Measurements from ENCODE around the gene CST9. TPM values are rescaled to one million over a fixed set of nuclear protein-coding genes. Genes with fewer than 3 reads are reported as not detected.
A peak's percentile ranks its signal among the peaks of the same experiment; 100 is the strongest.

Gene CST9
- total and polyA plus RNA-seq, 2 of the 8 experiments (the other 6 are each of a cell fraction or from before 2014, with no cell fraction given), result 0.05 to 0.19 TPM

DNA sequence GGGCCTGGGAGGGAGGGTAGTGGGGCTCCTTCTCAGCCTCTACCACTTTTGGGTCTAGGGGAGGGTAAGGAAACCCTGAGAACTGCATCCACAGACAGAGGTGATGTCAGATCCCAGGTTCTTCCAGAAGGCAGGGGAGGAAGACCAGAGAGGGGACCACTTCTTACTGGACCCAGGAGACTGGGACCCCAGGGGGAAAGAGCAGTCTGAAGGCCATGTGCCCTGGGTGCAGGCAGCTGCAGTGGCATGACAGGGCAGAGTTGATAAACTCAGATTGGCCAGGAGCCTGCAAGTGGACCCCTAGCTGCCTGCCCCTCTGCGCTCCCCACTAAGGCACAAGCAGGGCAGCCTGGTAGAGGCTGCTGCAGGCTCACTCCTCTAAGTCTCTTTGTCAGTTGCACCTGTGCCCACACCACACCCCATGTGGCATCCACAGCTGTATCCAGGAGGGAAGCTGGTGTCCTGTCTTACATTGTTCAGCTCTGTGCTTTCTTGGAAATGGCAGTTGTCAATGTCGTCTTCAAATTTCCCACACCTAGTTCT is 40.1 kb downstream of the CST9 start:
- CTCF ChIA-PET (ENCODE audit: partially characterized antibody), result interaction anchor here (1.1 to 5.4 kb wide), 8 partner anchors 9 to 123 kb away, joined by 4 to 32 read pairs (median 6); no protein-coding TSS in a partner anchor
- no peak overlapping the region for H4K8ac ChIP-seq (ENCODE audit: extremely low read depth, insufficient read depth, low read length)
- H2BK12ac ChIP-seq (ENCODE audit: low read depth, low read length), result no peak overlapping the region
- no peaks in the 10 kb centered on the region for H3K23me2 ChIP-seq (ENCODE audit: low read depth, low read length)
- no peak overlapping the region for H3K14ac ChIP-seq (ENCODE audit: insufficient read length)
- H3K4me1 ChIP-seq (replicated peaks in 1 of 4; ENCODE audit: control insufficient read depth in 3 of 4, insufficient read depth in 4 of 4, low read length in 3 of 4), result no peaks in the 10 kb centered on the region; a peak in 1 of 7 replicates
- no peak overlapping the region for H3K9ac ChIP-seq (replicated peaks in 1 of 4; ENCODE audit: extremely low read depth in 1 of 4, low read depth in 3 of 4, low read length in 3 of 4)
- no peak overlapping the region for H4K91ac ChIP-seq (replicated peaks; ENCODE audit: insufficient read length, low read length)
- peaks cover 11 to 14% of the 10 kb centered on the region in 2 experiments for H3K9me3 ChIP-seq (ENCODE audit: insufficient read depth in 2 of 2, low read depth in 1 of 2, low read length in 1 of 2)
- 0 out of 2 replicates have a peak overlapping the region, but pooled peaks have one; percentile 31 for H2BK15ac ChIP-seq (ENCODE audit: low read length)
- H3K27me3 ChIP-seq (replicated peaks in 1 of 4; ENCODE audit: control insufficient read depth in 3 of 4, extremely low read depth in 1 of 4, insufficient read depth in 3 of 4, low read length in 3 of 4), result no peaks in the 10 kb centered on the region
- H3K36me3 ChIP-seq (ENCODE audit: control insufficient read depth in 2 of 4, insufficient read depth in 4 of 4, low read length in 3 of 4), result no peaks in the 10 kb centered on the region; a peak in 1 of 8 replicates
- H3K27ac ChIP-seq (ENCODE audit: low read depth, low read length), result no peak overlapping the region
- H4K5ac ChIP-seq (ENCODE audit: insufficient read length, low read depth, low read length), result no peak overlapping the region
- H2BK120ac ChIP-seq (replicated peaks; ENCODE audit: low read depth, low read length), result no peak overlapping the region
- no peak overlapping the region for H2AK5ac ChIP-seq (ENCODE audit: low read depth, low read length)
- no peak overlapping the region for H3K4me2 ChIP-seq (ENCODE audit: insufficient read depth in 1 of 2, low read depth in 2 of 2, low read length in 2 of 2)
- H3K4ac ChIP-seq (replicated peaks; ENCODE audit: insufficient read length, low read depth, low read length), result no peak overlapping the region
- no peak for DNase-seq (ENCODE audit: low read depth in 1 of 2, low spot score in 2 of 2)
- H3K18ac ChIP-seq (ENCODE audit: extremely low read depth, low read length), result no peak overlapping the region
- H3K56ac ChIP-seq (replicated peaks; ENCODE audit: insufficient read length, low read depth, low read length), result no peak overlapping the region
- H3K79me2 ChIP-seq (ENCODE audit: control insufficient read depth in 1 of 2, insufficient read depth in 2 of 2, low read length in 2 of 2), result no peaks in the 10 kb centered on the region
- POLR2A ChIA-PET (ENCODE audit: partially characterized antibody), result interaction anchor here (0.6 kb wide), 1 partner anchor 903 kb away, joined by 3 read pairs; no protein-coding TSS in a partner anchor
- H4K20me1 ChIP-seq (replicated peaks in 1 of 2; ENCODE audit: control insufficient read depth in 1 of 2, insufficient read depth in 2 of 2, low read length in 2 of 2), result no peaks in the 10 kb centered on the region
- no peak overlapping the region for H3K4me3 ChIP-seq (ENCODE audit: extremely low read depth in 1 of 4, insufficient read depth in 2 of 4, low read depth in 3 of 4, low read length in 4 of 4)
- no peak overlapping the region for H2BK5ac ChIP-seq (ENCODE audit: low read depth, low read length)
- H3K79me1 ChIP-seq (ENCODE audit: low read depth, low read length), result no peaks in the 10 kb centered on the region
- no peak overlapping the region for H3K23ac ChIP-seq (ENCODE audit: insufficient read length)
- H2BK20ac ChIP-seq (ENCODE audit: low read length), result no peak overlapping the region
- no peak for FAIRE-seq
- H2AFZ ChIP-seq (ENCODE audit: low read length), result no peak overlapping the region
- 97% methylated on average over 2 of the region's 2 CpGs; no CpG with 5 or more reads in 1 of the 2 experiments for WGBS, 2 experiments (ENCODE audit: extremely low coverage in 1 of 2, insufficient coverage in 1 of 2, insufficient read length in 1 of 2, insufficient replicate concordance in 2 of 2, low coverage in 1 of 2, low lambda C conversion rate in 2 of 2, missing lambda C conversion rate in 1 of 2)
- no peak for TF ChIP-seq BRCA1 (IDR thresholded peaks at IDR 0.05; ENCODE audit: low read depth, low read length)
- no peak for TF ChIP-seq MAFK (IDR thresholded peaks at IDR 0.05; ENCODE audit: low read depth, low read length)
- no peak for TF ChIP-seq SUZ12 (IDR thresholded peaks at IDR 0.05; ENCODE audit: low read length)
- no peak for TF ChIP-seq KDM5A (IDR thresholded peaks at IDR 0.05; ENCODE audit: low read length)
- no peak for TF ChIP-seq SP4 (IDR thresholded peaks at IDR 0.05; ENCODE audit: low read length)
- TF ChIP-seq POLR2A (IDR thresholded peaks at IDR 0.05; ENCODE audit: control extremely low read depth in 1 of 2, low read depth in 2 of 2, low read length in 2 of 2), result no peak
- TF ChIP-seq FOSL1 (IDR thresholded peaks at IDR 0.05; ENCODE audit: insufficient read depth, low read depth, low read length), result no peak
- TF ChIP-seq CREB1 (IDR thresholded peaks at IDR 0.05), result no peak
